HepG2 (cell line): Measurements from ENCODE around the gene ATP11A. TPM values are rescaled to one million over a fixed set of nuclear protein-coding genes. Genes with fewer than 3 reads are reported as not detected.

Experiments used
- AGO2 ChIP-seq: fragments of 200-400 bp; formaldehyde crosslinking; optimal IDR thresholded peaks from 2 replicates; pipeline ENCODE3; 2017; ENCODE audit warnings: mild to moderate bottlenecking, low read depth, low read length, moderate library complexity
- ATF4 ChIP-seq, 2 experiments: fragments of 450-650 bp in 1 of 2; sonication (generic) in 1 of 2; formaldehyde crosslinking; IDR thresholded peaks; 2 replicates each; pipeline versions ENCODE4 v1.5.0 to v1.8.0; 2020 to 2022; ENCODE audit warnings: mild to moderate bottlenecking in 1 of 2, missing genetic modification reagents in 1 of 2
- CEBPB ChIP-seq: IDR thresholded peaks from 2 replicates; pipeline ENCODE4 v1.6.1; 2011; ENCODE audit warnings: low read depth, low read length, improper control_type of control experiment, borderline replicate concordance
- ELF1 ChIP-seq: sonication (generic); formaldehyde crosslinking; IDR thresholded peaks from 2 replicates; pipeline ENCODE4 v1.4.0; 2020; ENCODE audit warnings: missing genetic modification reagents
- HNRNPUL1 ChIP-seq: fragments of 200-400 bp; formaldehyde crosslinking; IDR thresholded peaks from 2 replicates; pipeline ENCODE4 v1.6.1; 2017; ENCODE audit warnings: low read depth, mild to moderate bottlenecking, low read length, moderate library complexity
- MATR3 ChIP-seq: sonication (generic); formaldehyde crosslinking; IDR thresholded peaks from 2 replicates; pipeline ENCODE4 v1.4.0; 2020; ENCODE audit warnings: missing genetic modification reagents
- MLXIP ChIP-seq: sonication (generic); formaldehyde crosslinking; IDR thresholded peaks from 2 replicates; pipeline ENCODE4 v1.9.0; 2021; ENCODE audit warnings: missing genetic modification reagents, borderline replicate concordance
- NFATC3 ChIP-seq: sonication (generic); formaldehyde crosslinking; IDR thresholded peaks from 2 replicates; pipeline ENCODE4 v1.5.1; 2020; ENCODE audit warnings: mild to moderate bottlenecking, missing genetic modification reagents
- NR2F1 ChIP-seq, 2 experiments: fragments of 450-650 bp in 1 of 2; formaldehyde crosslinking in 1 of 2; IDR thresholded peaks; 2 replicates each; pipeline versions ENCODE4 v1.5.0 to v1.6.1; 2016 to 2020; ENCODE audit warnings: mild to moderate bottlenecking in 1 of 2, missing compliant biosample characterization in 1 of 2, missing genetic modification reagents in 1 of 2, moderate library complexity in 1 of 2
- PCBP1 ChIP-seq: fragments of 200-400 bp; formaldehyde crosslinking; IDR thresholded peaks from 2 replicates; pipeline ENCODE4 v1.6.1; 2017; ENCODE audit warnings: mild to moderate bottlenecking, low read depth, low read length, borderline replicate concordance
- POGK ChIP-seq: sonication (generic); formaldehyde crosslinking; conservative IDR thresholded peaks from 2 replicates; pipeline ENCODE4 v1.8.0; 2022; ENCODE audit warnings: mild to moderate bottlenecking, moderate library complexity, missing genetic modification reagents
- RARA ChIP-seq: IDR thresholded peaks from 2 replicates; pipeline ENCODE4 v1.6.1; 2016; ENCODE audit warnings: missing genetic modification reagents, missing compliant biosample characterization
- ZFP82 ChIP-seq: sonication (generic); formaldehyde crosslinking; IDR thresholded peaks from 2 replicates; pipeline ENCODE4 v1.5.1; 2020; ENCODE audit warnings: mild to moderate bottlenecking, missing genetic modification reagents, borderline replicate concordance
- ZNF557 ChIP-seq: sonication (generic); formaldehyde crosslinking; IDR thresholded peaks from 2 replicates; pipeline ENCODE4 v1.4.0; 2020; ENCODE audit warnings: missing genetic modification reagents
- ZNF572 ChIP-seq: sonication (generic); formaldehyde crosslinking; IDR thresholded peaks from 2 replicates; pipeline ENCODE4 v1.5.1; 2020; ENCODE audit warnings: mild to moderate bottlenecking, missing genetic modification reagents
- ZNF574 ChIP-seq: sonication (generic); formaldehyde crosslinking; IDR thresholded peaks from 2 replicates; pipeline ENCODE4 v1.4.0; 2020; ENCODE audit warnings: missing genetic modification reagents
- ZNF597 ChIP-seq: sonication (generic); formaldehyde crosslinking; IDR thresholded peaks from 2 replicates; pipeline ENCODE4 v1.5.0; 2020; ENCODE audit warnings: missing genetic modification reagents
- ZNF615 ChIP-seq: sonication (generic); formaldehyde crosslinking; IDR thresholded peaks from 2 replicates; pipeline ENCODE4 v1.5.0; 2020; ENCODE audit warnings: mild to moderate bottlenecking, missing genetic modification reagents, borderline replicate concordance
- polyA plus RNA-seq, 8 experiments: library from polyadenylated mRNA; depleted of rRNA in 3 of 8; stranded (reverse) in 7 of 8; unstranded in 1 of 8; fragments of >200 nt; fragmentation: Illumina TruSeq in 4 of 8; extraction: Trizol in 4 of 8; gene quantifications; 2 replicates each; pipeline versions ENCODE4 v1.2.1 to v1.2.3, GENCODE V29; 2011 to 2016; ENCODE audit warnings: low read depth in 4 of 8, missing spikeins in 1 of 8, mixed read lengths in 1 of 8; ENCODE audit not compliant: insufficient read depth in 1 of 8
- total RNA-seq, 5 experiments: library from RNA; depleted of rRNA; stranded (reverse); fragments of >200 nt; fragmentation: Illumina TruSeq; extraction: Trizol; gene quantifications; 2 replicates each; pipeline ENCODE4 v1.2.3, GENCODE V29; 2016; ENCODE audit warnings: low read depth in 1 of 5

The ATP11A gene
- total and polyA plus RNA-seq, 2 of the 13 experiments (the other 11 are each of a cell fraction or from before 2014, with no cell fraction given) = 18.4 to 20.1 TPM

GRCh38 chr13:112873851-112874750 lies 184.3 kb downstream of the ATP11A start (continued):
- TF ChIP-seq ATF4 (CRISPR knock-in tag; IDR thresholded peaks at IDR 0.05) (no peak), ZNF574 (CRISPR knock-in tag) (no peak), AGO2 (peak; percentile 80), MLXIP (no peak), MATR3 (CRISPR knock-in tag) (no peak), PCBP1 (no peak), ZFP82 (CRISPR knock-in tag) (no peak), HNRNPUL1 (no peak), ZNF557 (CRISPR knock-in tag) (no peak), ZNF572 (CRISPR knock-in tag) (no peak), RARA (CRISPR knock-in tag) (no peak), NR2F1 (CRISPR knock-in tag; IDR thresholded peaks at IDR 0.05) (0 out of 4 replicates have a peak, but pooled peaks of 1 of the 2 experiments have one; percentile 18), ZNF597 (no peak), ELF1 (CRISPR knock-in tag) (0 out of 2 replicates have a peak, but pooled peaks have one; percentile 12), ZNF615 (CRISPR knock-in tag) (no peak), CEBPB (no peak), NFATC3 (CRISPR knock-in tag) (no peak), POGK (CRISPR knock-in tag) (no peak)
